Measurements from ENCODE around the gene ONECUT1. TPM values are rescaled to one million over a fixed set of nuclear protein-coding genes. Genes with fewer than 3 reads are reported as not detected.

ONECUT1 gene
- total and polyA plus RNA-seq, 5 donors = 0.05 to 0.29 TPM; not detected in 3

DNA sequence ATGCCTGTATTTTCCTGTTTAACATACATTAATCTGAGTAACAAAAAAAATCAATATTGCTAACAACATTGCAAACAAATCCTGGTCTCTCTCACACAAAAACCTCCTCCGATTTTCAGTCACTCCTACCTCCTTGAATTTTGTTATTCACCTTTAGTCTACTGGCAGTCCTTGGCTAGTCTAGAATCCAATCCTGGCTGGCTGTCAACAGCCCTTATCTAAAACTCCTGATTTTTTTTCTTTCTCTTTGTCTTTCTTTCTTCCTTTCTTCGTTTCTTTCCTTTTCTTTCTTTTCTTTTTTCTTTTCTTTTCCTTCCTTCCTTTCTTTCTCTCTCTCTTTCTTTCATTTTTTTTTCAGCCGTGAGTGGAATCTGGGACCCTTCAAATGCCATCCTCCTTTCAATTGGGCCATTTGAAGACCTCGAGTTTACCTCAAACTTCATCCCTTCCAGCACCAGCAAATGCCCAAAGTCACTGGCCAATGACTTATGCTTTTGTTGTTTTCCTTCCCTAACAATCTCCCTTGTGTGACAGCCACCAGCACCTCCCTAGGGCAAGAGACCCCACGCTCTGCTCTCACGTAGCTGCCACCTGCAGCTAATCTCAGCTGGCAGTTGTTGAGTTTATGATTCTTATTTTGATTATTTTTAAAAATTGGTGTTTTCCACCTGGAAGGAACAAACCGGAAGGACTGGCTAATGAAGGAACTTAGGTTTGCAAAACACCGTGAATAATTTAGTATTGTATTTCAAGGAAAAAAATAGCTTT lies 6.8 kb upstream of the ONECUT1 start:
- DNase-seq = no peak
- ATAC-seq = no peak
- Histone ChIP-seq H3K27ac (ENCODE audit: low read length) (no peak overlapping the region), H3K9me3 (ENCODE audit: control insufficient read depth, low read length) (no peaks in the 10 kb centered on the region), H3K4me3 (ENCODE audit: low read length) (no peak overlapping the region), H3K27me3 (ENCODE audit: control insufficient read depth, insufficient read depth) (no peaks in the 10 kb centered on the region), H3K4me1 (ENCODE audit: control insufficient read depth, insufficient read depth, low read length) (no peaks in the 10 kb centered on the region)
- intact Hi-C loops (cut with DNase I) = no loop called here
- 6% methylated on average over 8 of the region's 8 CpGs for WGBS

DNA sequence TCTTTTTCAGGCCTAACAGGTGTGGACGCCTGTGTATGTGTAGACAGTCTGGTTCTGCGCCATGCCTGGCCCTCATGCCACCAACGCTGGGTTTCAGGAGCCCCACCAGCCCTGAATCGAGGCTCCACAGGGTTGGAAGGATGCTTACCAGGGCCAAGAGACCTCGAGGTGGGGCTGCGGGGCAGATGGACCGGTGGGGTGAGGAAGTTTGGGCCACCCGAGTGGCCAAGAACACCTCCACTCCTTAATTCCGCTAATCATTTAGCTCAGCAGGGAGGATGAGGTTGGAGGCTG lies 6.0 kb upstream of the ONECUT1 start:
- Histone ChIP-seq H3K4me1 (ENCODE audit: control insufficient read depth, insufficient read depth, low read length) (no peaks in the 10 kb centered on the region), H3K9me3 (ENCODE audit: control insufficient read depth, low read length) (no peaks in the 10 kb centered on the region), H3K27ac (ENCODE audit: low read length) (no peak overlapping the region), H3K4me3 (ENCODE audit: low read length) (no peak overlapping the region), H3K27me3 (ENCODE audit: control insufficient read depth, insufficient read depth) (no peaks in the 10 kb centered on the region)
- ATAC-seq (no peak), DNase-seq (no peak)
- WGBS = 4% methylated on average over 9 of the region's 9 CpGs
- intact Hi-C loops (cut with DNase I) = no loop called here

- Histone ChIP-seq H3K4me1 (ENCODE audit: control insufficient read depth, insufficient read depth, low read length) (no peaks in the 10 kb centered on the region), H3K27me3 (ENCODE audit: control insufficient read depth, insufficient read depth) (no peaks in the 10 kb centered on the region), H3K9me3 (ENCODE audit: control insufficient read depth, low read length) (no peaks in the 10 kb centered on the region), H3K27ac (ENCODE audit: low read length) (no peak overlapping the region), H3K4me3 (ENCODE audit: low read length) (no peak overlapping the region)
- DNase-seq (no peak), ATAC-seq (no peak)
- WGBS = 6% methylated on average over 31 of the region's 31 CpGs
- intact Hi-C loops (cut with DNase I) = no loop called here
Observed at GRCh38 chr15:52795464-52796227, 5.5 kb upstream of the ONECUT1 start.

DNA sequence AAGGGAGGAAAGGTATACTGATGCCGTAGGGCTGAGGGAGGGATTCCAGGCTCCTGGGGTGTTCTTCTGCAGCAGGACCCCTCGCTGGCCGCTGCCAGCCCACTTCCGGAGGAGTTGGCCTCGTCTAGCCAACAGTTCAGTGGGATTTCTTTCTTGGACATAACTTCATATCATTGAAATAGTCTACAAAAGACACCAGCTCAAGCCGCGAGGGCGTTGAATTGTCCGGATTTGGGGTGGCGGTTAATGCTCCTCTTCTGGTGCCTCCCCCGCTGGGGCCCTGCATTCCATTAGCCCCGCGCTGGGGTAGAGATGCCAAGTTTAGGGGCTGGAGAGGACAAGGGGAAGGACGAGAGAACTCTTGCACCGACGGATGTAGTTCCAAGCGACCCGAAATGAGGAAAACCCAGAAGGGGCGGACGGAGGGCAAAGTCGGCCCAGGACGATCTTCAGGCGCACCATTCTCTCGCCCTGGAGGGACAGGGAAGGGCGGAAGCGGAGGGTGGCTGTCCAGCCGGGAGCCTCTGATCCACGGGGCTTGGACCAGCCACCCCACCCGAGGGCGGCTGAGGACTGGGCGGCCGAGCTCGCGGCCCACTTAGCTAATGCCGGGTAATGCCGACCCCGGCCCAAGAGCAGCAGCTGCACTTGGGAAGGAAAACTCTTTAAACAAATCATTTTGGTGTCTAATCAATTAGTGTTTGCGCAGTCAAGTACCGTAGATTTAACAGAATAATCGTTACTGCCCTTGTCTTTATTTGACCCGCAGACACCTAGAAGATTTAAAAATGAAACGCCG lies 4.7 kb upstream of the ONECUT1 start:
- Histone ChIP-seq H3K27me3 (ENCODE audit: control insufficient read depth, insufficient read depth) (no peaks in the 10 kb centered on the region), H3K27ac (ENCODE audit: low read length) (no peak overlapping the region), H3K4me1 (ENCODE audit: control insufficient read depth, insufficient read depth, low read length) (no peaks in the 10 kb centered on the region), H3K4me3 (ENCODE audit: low read length) (no peak overlapping the region), H3K9me3 (ENCODE audit: control insufficient read depth, low read length) (no peaks in the 10 kb centered on the region)
- DNase-seq = no peak
- WGBS = 3% methylated on average over 43 of the region's 43 CpGs
- intact Hi-C loops (cut with DNase I) = no loop called here
- no peak for ATAC-seq

DNA sequence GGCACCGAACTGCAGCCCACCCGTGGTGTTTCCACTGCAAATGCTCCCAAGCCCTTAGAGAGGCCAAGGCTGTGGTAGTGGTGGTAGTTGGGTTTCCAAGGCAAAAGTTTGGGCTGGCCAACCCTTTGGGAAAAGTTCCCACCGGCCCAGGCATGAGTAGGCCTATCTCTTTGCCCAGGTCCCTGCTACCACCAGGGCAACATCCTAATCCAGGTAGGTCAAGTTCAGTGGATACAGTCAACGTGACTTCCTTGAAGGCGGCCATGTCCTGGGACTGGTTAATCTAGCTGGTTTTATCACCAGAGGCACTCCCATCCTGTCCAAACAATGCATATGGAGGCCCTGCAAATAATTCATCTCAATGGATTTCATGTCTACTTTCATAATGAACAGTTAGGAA lies 1.6 kb upstream of the ONECUT1 start:
- WGBS = 48% methylated on average over 5 of the region's 5 CpGs
- Histone ChIP-seq H3K9me3 (ENCODE audit: control insufficient read depth, low read length) (no peaks in the 10 kb centered on the region), H3K4me1 (ENCODE audit: control insufficient read depth, insufficient read depth, low read length) (peaks cover 2% of the 10 kb centered on the region), H3K27ac (ENCODE audit: low read length) (no peak overlapping the region), H3K27me3 (ENCODE audit: control insufficient read depth, insufficient read depth) (no peaks in the 10 kb centered on the region), H3K4me3 (ENCODE audit: low read length) (no peak overlapping the region)
- no peak for DNase-seq
- no peak for ATAC-seq
- intact Hi-C loops (cut with DNase I) = no loop called here

DNA sequence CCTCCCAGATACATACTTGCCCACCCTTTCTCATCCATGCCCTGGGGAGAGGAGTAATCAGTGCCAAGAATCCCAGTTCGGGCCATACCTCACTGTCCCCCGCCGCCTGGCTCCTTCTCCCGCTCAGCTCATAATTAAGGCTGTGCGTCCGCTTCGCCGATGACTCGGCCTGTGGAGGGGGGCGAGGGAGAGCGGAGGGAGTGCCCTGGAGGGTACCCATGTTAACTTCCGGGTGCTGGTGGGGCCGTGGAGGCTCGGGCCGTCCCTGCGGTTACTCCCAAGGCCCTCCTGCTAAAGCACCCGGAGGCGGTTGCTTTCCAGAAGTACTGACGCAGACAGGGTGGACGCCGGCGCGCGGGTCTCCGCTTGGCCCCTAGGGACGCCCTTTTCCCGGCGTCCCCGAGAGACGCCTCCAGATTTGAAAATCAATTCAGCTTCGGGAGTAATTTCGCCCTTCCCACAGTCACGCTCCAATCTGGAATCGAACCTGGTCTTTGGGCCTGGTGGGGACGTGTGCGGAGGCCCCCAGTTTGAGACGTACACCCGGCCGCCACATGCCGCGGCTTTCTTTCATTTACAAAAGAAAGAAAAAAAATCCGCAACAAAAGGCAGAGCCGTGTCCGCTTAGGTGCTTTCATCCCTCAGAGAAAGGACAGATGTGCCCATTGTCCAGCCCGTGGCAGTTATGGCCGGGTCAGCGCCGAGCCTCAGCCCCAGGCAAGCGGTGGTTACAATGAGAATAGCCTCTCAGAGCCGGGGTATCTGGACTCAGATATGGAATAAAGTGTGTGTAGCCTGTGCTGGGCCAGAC lies 1.0 kb upstream of the ONECUT1 start:
- WGBS = 15% methylated on average over 50 of the region's 50 CpGs
- H3K9me3 ChIP-seq (ENCODE audit: control insufficient read depth, low read length) = no peaks in the 10 kb centered on the region
- peaks cover 2% of the 10 kb centered on the region for H3K4me1 ChIP-seq (ENCODE audit: control insufficient read depth, insufficient read depth, low read length)
- ATAC-seq (peak in 1 of 2 donors; percentile 45), DNase-seq (peak in 1 of 3 donors; percentile 51)
- H3K4me3 ChIP-seq (ENCODE audit: low read length) = peak overlapping the region; percentile 65
- no peak overlapping the region for H3K27ac ChIP-seq (ENCODE audit: low read length)
- intact Hi-C loops (cut with DNase I) = no loop called here
- H3K27me3 ChIP-seq (ENCODE audit: control insufficient read depth, insufficient read depth) = no peaks in the 10 kb centered on the region

DNA sequence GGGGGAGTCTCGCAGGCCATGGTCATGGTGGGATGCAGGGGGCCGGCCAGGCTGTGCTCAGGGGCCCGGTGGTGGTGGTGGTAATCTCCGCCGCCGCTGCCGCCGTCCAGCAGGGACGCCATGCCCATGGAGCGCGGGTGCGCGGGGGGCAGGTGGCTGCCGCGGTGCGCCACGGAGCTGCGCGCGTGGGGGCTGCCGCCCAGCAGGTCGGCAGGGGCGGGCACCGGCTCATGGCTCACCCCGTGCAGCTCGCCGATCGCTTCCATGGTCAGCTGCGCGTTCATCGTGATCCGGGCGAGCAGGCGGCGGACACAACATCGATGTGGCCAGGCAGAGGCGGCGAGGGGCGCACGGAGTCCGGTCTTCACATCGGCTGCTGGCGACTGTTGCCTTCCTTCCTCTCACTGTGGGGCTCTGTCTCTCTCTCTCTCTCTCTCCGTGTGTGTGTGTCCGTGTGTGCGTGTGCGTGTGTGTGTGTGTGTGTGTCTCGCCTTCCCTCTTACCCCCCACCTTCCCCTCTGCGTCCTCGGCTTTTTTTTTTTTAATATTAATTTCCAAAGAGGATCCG lies 451 bp downstream of the ONECUT1 start:
- no peaks in the 10 kb centered on the region for H3K9me3 ChIP-seq (ENCODE audit: control insufficient read depth, low read length)
- H3K4me1 ChIP-seq (ENCODE audit: control insufficient read depth, insufficient read depth, low read length) = peaks cover 4% of the 10 kb centered on the region
- H3K27ac ChIP-seq (ENCODE audit: low read length) = no peak overlapping the region
- no peak for ATAC-seq
- WGBS = 1% methylated on average over 51 of the region's 51 CpGs
- H3K27me3 ChIP-seq (ENCODE audit: control insufficient read depth, insufficient read depth) = no peaks in the 10 kb centered on the region
- DNase-seq = peak in 1 of 3 donors; percentile 43
- peak overlapping the region; percentile 65 for H3K4me3 ChIP-seq (ENCODE audit: low read length)
- intact Hi-C loops (cut with DNase I) = loop anchor here in 2 of 4 donors (10.0 kb wide), 2 partner anchors 405 to 415 kb away; no protein-coding TSS in a partner anchor

- intact Hi-C loops (cut with DNase I) = loop anchor here in 2 of 4 donors (10.0 kb wide), 2 partner anchors 406 to 416 kb away; no protein-coding TSS in a partner anchor
- Histone ChIP-seq H3K9me3 (ENCODE audit: control insufficient read depth, low read length) (no peaks in the 10 kb centered on the region), H3K4me3 (ENCODE audit: low read length) (no peak overlapping the region), H3K27me3 (ENCODE audit: control insufficient read depth, insufficient read depth) (no peaks in the 10 kb centered on the region), H3K27ac (ENCODE audit: low read length) (no peak overlapping the region), H3K4me1 (ENCODE audit: control insufficient read depth, insufficient read depth, low read length) (peaks cover 4% of the 10 kb centered on the region)
- no peak for ATAC-seq
- 4% methylated on average over 37 of the region's 37 CpGs for whole genome bisulfite sequencing
- DNase-seq = peak in 1 of 3 donors; percentile 51
Observed at GRCh38 chr15:52789008-52789600, 1.0 kb downstream of the ONECUT1 start.

DNA sequence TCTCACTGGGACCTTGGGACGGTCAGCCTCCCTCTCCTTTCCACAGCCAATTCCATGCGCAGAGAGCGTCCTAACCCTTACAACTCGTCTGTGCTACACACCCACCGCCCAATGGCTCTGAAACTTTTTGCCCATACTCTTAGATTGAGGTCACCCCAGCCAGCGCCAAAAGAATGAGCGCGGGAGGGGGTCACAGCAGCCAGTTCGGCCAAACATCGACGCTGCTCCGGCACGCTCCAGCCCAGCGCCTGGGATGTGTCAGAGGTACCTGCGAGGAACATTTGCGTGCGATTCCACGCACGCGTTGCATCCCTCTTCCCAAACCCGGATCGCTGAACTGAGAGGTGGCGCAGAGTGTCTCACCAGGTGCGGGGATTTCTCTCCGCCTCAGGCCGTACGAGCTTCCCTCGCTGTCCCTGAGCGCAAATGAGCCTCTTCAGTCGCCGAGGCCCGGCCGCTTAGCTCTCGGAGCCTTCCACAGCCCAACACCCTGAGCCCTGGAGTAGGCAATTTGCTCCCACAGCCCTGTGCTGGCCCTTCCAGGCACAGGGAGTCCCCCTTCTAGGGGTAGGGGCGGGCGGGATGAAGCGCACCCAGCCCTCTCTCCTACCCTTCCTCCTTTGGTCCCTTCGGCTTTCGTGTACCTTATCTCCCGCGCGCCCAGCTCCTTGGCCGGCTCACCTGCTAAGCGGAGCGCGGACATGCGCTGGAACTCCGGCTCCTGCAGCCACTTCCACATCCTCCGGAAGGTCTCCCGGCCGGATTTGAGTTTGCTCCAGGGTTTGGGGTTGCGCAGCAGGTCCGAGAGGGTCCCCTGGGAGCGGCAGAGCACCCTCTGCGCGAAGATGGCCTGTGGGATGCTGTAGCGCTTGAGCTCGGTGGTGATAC lies 1.8 kb downstream of the ONECUT1 start:
- intact Hi-C loops (cut with DNase I) = loop anchor here in 2 of 4 donors (10.0 kb wide), 2 partner anchors 406 to 416 kb away; no protein-coding TSS in a partner anchor

More for the DNA sequence above, 1.8 kb downstream of the ONECUT1 start:
- DNase-seq (no peak), ATAC-seq (no peak)
- no peak overlapping the region for H3K4me3 ChIP-seq (ENCODE audit: low read length)
- H3K27ac ChIP-seq (ENCODE audit: low read length) = no peak overlapping the region
- no peaks in the 10 kb centered on the region for H3K27me3 ChIP-seq (ENCODE audit: control insufficient read depth, insufficient read depth)
- 3% methylated on average over 58 of the region's 58 CpGs for WGBS
- H3K4me1 ChIP-seq (ENCODE audit: control insufficient read depth, insufficient read depth, low read length) = peaks cover 4% of the 10 kb centered on the region
- H3K9me3 ChIP-seq (ENCODE audit: control insufficient read depth, low read length) = no peaks in the 10 kb centered on the region

All from right cardiac atrium (tissue), 5 donors.